ENCODE measurements around the gene KLHL1.

The KLHL1 gene

GRCh38 chr13:69857183-69857821 lies 250.9 kb downstream of the KLHL1 start:
- no peak for DNase-seq

- DNase-seq, result no peak
These were observed 251.9 kb downstream of the KLHL1 start for GRCh38 chr13:69856331-69856730.

GRCh38 chr13:69828527-69828926 lies 279.7 kb downstream of the KLHL1 start:
- no peak for DNase-seq

- no peak for DNase-seq
These were observed 288.1 kb downstream of the KLHL1 start for GRCh38 chr13:69820180-69820579.

DNA sequence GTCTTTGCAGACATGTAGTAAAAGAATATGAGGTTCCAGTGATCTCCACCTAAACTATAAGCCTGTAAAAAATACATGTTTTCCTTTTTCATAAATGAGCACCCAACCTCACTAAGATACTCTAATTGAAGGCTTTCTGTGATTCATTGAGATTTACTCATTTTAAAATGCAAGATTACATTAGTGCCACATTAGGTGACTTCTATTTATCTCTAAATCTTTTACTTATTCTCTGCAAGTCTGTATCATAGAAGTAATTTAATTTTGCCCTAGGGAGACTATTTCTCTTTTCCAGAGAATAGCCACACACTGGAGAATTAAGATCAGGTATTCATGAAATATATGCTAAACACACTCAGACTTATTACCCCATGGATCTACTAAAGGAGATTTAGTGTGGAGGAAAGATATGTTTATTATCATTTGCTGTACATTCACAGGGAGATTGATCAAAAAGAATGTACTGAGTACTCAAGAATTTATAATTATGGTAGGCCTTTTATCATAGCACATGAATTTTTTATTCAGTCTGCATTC lies 290.9 kb downstream of the KLHL1 start:
- no peak for DNase-seq

GRCh38 chr13:69809152-69809551 lies 299.1 kb downstream of the KLHL1 start:
- DNase-seq, result no peak

DNA sequence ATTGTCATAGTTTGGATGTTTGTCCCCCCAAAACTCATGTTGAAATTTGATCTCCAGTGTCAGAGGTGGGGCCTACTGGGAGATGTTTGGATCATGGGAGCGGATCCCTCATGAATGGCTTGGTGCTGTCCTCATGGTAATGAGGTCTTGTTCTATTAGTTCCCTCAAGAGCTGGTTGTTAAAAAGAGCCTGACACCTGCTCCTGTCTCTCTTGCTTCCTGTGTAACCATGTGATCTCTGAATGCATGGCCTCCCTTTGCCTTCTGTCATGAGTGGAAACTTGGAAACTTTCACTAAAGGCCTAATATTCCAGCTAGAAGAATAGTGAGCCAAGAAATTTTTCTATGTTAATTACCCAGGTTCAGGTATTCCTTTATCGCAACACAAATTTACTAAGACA lies 312.0 kb downstream of the KLHL1 start:
- DNase-seq, result no peak

DNA sequence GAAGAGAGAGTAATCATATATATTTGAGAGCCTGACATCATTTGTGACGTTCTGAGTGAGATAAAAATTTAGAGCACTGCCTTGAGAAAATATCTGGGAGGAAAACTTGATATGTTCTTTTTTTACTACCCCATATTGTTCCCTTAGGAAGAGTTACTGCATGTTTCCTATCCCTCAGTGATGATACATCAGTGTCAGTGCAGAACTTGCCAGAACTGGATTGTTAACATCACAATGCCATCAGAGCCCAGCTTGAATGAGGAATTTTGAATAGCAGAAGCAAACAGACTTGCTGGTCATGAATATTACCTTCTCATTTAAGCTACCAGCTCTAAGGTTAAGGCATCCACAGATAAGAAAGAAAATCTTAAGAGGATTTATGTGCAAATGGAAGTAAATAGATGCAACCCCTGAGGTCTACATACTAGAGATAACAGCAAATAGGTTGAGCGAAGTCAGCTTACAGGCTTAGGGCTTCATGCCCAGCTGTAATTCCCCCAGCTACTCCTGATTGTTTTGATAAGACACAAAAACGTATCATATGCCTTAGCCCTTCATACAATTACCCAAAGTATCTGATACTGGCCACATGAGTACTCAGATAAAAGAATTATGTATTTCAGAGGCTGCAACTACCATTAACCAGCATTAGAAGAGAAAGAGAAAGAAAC lies 314.3 kb downstream of the KLHL1 start:
- no peak for DNase-seq

DNA sequence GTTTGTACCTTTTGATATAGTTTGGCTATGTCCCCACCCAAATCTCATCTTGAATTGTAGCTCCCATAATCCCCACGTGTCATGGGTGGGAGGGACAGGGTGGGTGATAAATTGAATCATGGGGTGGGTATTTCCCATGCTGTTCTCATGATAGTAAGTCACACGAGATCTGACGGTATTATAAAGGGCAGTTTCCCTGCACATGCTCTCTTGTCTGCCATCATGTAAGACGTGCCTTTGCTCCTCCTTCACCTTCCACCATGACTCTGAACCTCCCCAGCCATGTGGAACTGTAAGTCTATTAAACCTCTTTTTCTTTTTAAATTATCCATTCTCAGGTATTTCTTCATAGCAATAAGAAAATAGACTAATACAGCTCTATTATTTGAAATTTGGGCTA lies 331.3 kb downstream of the KLHL1 start:
- no peak for DNase-seq

DNA sequence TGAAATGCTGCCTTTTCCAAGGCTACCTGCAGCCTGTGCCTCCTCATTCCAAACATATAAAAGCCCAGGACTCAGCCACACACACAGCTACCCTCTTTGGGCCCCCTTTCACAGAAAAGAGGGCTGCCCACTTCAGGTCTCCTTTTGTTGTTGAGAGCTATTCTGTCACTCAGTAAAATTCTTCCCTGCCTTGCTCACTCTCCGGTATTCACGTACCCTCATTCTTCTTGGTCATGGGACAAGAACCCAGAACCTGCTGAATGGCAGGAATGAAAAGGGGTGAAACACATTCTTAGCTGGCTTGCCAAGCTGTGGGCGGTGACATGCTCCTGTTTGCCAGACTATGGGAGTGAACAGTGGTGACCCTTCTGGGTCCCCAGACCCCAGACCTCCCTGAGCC lies 338.6 kb downstream of the KLHL1 start:
- no peak for DNase-seq

- DNase-seq, result no peak
These were observed 346.7 kb downstream of the KLHL1 start for GRCh38 chr13:69761581-69761980.

DNA sequence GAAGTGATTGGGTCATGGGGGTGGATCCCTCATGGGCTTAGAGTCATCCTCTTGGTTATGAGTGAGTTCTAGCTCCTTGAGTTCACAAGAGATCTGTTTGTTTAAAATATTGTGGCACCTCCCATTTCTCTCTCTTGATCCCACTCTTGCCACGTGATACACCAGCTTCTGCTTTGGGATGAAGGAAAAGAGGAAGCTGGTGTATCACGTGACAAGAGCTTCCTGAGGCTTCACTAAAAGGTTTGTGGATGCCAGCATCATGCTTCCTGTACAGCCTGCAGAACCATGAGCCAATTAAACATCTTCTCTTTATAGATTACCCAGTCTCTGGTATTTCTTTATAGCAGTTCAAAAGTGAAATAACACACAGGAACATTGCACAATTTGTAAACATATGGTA lies 353.2 kb downstream of the KLHL1 start:
- DNase-seq, result no peak

GRCh38 chr13:69751259-69751658 lies 357.0 kb downstream of the KLHL1 start:
- DNase-seq, result no peak

DNA sequence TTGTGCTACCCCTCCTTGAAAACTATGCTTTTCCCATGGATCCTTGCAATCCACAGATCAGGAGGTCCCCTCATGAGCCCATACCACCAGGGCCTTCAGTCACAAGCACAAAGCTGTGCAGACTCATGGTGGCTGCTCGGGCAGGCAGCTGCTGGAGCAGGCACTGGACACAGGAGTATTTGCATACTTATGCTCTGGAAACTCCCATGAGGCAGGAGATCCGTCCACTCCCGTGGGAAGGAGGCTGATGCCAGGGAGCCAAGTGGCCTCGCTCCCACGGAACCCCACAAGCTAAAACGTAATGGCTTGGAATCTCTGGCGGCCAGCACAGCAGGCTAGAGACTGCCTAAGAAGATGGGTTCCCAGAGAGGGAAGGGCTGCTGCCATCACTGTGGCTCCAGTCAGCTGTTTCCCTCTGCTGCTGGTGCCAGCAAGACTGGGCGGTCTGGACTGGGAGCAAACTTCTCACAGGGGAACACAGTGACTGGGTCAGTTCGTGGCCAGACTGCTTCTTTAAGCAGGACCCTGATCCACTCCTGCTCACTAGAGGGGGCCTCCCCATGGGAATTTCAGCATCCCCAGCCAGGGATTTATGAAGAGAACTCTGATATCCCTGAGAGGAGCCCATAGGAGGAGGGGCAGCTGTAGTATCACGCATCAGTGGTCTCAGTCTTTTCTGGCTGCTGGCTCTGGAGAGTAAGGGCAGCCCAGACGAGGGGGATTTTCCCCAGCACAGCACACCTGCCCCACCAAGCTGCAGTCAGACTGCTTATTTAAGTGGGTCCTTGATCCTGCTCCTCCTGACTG lies 370.9 kb downstream of the KLHL1 start:
- no peak for DNase-seq

DNA sequence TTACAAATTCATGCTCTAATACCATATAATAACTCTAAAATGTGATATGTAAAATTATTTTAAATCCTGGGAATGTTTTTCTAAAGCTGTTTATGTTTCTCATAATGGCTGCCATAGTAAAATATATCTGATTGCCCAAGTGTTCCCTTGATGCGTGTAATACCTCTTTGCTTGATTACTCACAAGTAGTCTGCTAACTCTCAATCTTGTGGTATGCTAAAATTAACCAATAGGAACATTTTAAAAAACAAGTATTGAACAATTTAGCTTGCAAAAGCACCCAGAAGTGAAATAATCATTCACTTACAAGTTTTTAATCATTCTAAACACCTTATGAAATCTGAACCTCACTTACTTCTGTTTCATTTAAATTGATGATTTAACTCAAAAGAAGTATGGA lies 386.6 kb downstream of the KLHL1 start:
- no peak for DNase-seq

- DNase-seq, result no peak
These were observed 387.8 kb downstream of the KLHL1 start for GRCh38 chr13:69720278-69720983.

GRCh38 chr13:69706807-69707206 lies 401.4 kb downstream of the KLHL1 start:
- DNase-seq, result no peak

DNA sequence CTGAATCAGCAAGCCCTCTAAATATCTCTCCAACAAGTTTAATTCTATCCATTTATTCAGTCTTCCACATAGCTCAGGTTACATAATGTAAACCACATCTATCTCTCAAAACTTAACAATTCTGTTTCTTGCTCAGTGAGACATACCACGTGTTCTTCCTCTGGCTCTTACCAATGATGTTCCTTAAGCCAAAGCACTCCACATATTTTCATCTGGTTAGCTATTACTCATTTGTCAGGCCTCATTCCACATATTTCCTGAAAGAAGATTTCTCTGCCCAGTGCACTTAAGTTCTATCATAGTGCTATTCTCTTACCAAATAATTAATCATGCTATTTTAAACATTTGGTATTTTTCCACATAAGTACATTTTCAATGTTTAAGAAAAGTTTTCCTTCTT lies 403.9 kb downstream of the KLHL1 start:
- no peak for DNase-seq

GRCh38 chr13:69690999-69691398 lies 417.3 kb downstream of the KLHL1 start:
- DNase-seq, result no peak

- no peak for DNase-seq
These were observed 424.1 kb downstream of the KLHL1 start for GRCh38 chr13:69683921-69684686.

- no peak for DNase-seq
These were observed 426.5 kb downstream of the KLHL1 start for GRCh38 chr13:69681722-69682121.

DNA sequence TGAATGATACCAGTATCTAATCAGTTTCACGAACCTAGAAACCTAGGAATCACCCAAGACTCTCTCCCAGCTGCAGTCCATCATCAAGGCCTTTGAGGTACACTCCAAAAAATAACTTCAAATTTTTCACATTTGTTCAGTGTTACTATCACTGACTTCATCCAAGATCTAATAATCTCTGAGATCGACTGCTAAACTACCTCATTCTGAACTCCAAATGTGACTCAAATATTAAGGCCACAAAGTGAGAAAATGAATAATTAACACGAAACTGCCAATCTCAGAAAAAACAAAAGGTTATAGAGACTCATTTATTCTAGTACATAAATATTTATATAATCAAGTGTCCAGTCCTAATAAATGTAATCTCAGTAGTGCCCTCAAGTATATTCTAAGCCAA lies 430.9 kb downstream of the KLHL1 start:
- no peak for DNase-seq
